Muscle of leg (tissue), 11 donors: ENCODE data around the gene TRMO. TPM values are rescaled to one million over a fixed set of nuclear protein-coding genes. Genes with fewer than 3 reads are reported as not detected.

Experiments used
- DNase-seq: peaks from one replicate; pipeline ENCODE4 v3.0.0; 2013
- H3K27ac ChIP-seq: one replicate; pipeline ENCODE4 v1.5.1; 2013; ENCODE audit warnings: mild to moderate bottlenecking, low read length, control low read depth
- H3K27me3 ChIP-seq: one replicate; pipeline ENCODE4 v1.6.1; 2013; ENCODE audit warnings: low read length; ENCODE audit not compliant: control insufficient read depth, insufficient read depth
- H3K36me3 ChIP-seq: one replicate; pipeline ENCODE4 v1.6.1; 2013; ENCODE audit warnings: low read length; ENCODE audit not compliant: control insufficient read depth, insufficient read depth
- H3K4me1 ChIP-seq: one replicate; pipeline ENCODE4 v1.6.1; 2013; ENCODE audit warnings: low read length; ENCODE audit not compliant: control insufficient read depth, insufficient read depth
- H3K4me3 ChIP-seq: one replicate; pipeline ENCODE4 v1.5.1; 2013; ENCODE audit warnings: low read length, control low read depth
- H3K9me3 ChIP-seq: replicated peaks from 2 replicates; pipeline ENCODE4 v1.6.1; 2013; ENCODE audit warnings: low read depth, low read length; ENCODE audit not compliant: control insufficient read depth
- WGBS: methylation state at CpG from one replicate; pipeline ENCODE4 v1.1.5; 2013; ENCODE audit warnings: missing lambda C conversion rate; ENCODE audit not compliant: insufficient coverage; 5-methylcytosine and 5-hydroxymethylcytosine counted together
- polyA plus RNA-seq, 8 donors: library from polyadenylated mRNA; unstranded; fragments of 120-200 nt; gene quantifications; one replicate each; pipeline versions ENCODE4 v1.2.1 to v1.2.3, GENCODE V29; 2013; ENCODE audit warnings: inconsistent platforms in 1 of 8, low replicate concordance in 1 of 8; ENCODE audit not compliant: insufficient read length in 8 of 8, insufficient read depth in 1 of 8
- total RNA-seq: library from RNA; stranded (reverse); fragments of 120-200 nt; gene quantifications from one replicate; pipeline ENCODE4 v1.2.4, GENCODE V29; 2013

TRMO gene
- total and polyA plus RNA-seq, 9 donors, result 8.4 to 12.7 (median 10.6) TPM

- no peak for DNase-seq
- H3K9me3 ChIP-seq, result no peaks in the 10 kb centered on the region
- H3K4me3 ChIP-seq, result no peak overlapping the region
- peaks cover 7% of the 10 kb centered on the region for H3K4me1 ChIP-seq
- WGBS, result no CpG with 5 or more reads among the region's 5 CpGs
- H3K36me3 ChIP-seq, result no peaks in the 10 kb centered on the region
- peaks cover 92% of the 10 kb centered on the region for H3K27me3 ChIP-seq
- no peak overlapping the region for H3K27ac ChIP-seq
Observed at GRCh38 chr9:97855899-97856298, 66.4 kb downstream of the TRMO start.

- H3K4me3 ChIP-seq, result no peak overlapping the region
- H3K27me3 ChIP-seq, result peaks cover 90% of the 10 kb centered on the region
- H3K27ac ChIP-seq, result no peak overlapping the region
- 6% methylated on average over 6 of the region's 8 CpGs for WGBS
- H3K36me3 ChIP-seq, result no peaks in the 10 kb centered on the region
- no peak for DNase-seq
- no peaks in the 10 kb centered on the region for H3K9me3 ChIP-seq
- peaks cover 7% of the 10 kb centered on the region for H3K4me1 ChIP-seq
Observed at GRCh38 chr9:97855486-97855875, 66.8 kb downstream of the TRMO start.

GRCh38 chr9:97854696-97855485, 67.4 kb downstream of the TRMO start:
- no peaks in the 10 kb centered on the region for H3K9me3 ChIP-seq
- WGBS, result 3% methylated on average over 71 of the region's 71 CpGs
- H3K27me3 ChIP-seq, result peaks cover 87% of the 10 kb centered on the region
- H3K27ac ChIP-seq, result no peak overlapping the region
- no peaks in the 10 kb centered on the region for H3K36me3 ChIP-seq
- no peak overlapping the region for H3K4me3 ChIP-seq
- H3K4me1 ChIP-seq, result peaks cover 7% of the 10 kb centered on the region
- DNase-seq, result no peak

Other genes with a start within 250 kb of the TRMO start
- gene XPA, start 225.2 kb downstream of the TRMO start, total RNA-seq, result 18.4 TPM
- 10 to 100 TPM; 18.2 to 22.9 (median 20.7) TPM for gene XPA, start 225.2 kb downstream of the TRMO start, polyA plus RNA-seq
- not detected for gene FOXE1, start 69.3 kb downstream of the TRMO start, total RNA-seq
- gene FOXE1, start 69.3 kb downstream of the TRMO start, polyA plus RNA-seq, result not detected
- gene HEMGN, start 15.7 kb upstream of the TRMO start, total RNA-seq, result 6.7 TPM
- 1 to 10 TPM; 2.3 to 9.4 (median 5.8) TPM for gene HEMGN, start 15.7 kb upstream of the TRMO start, polyA plus RNA-seq
- gene ANP32B, start 60.8 kb upstream of the TRMO start, total RNA-seq, result 18.6 TPM
- 100 to 1,000 TPM; 137 to 198 (median 161) TPM for gene ANP32B, start 60.8 kb upstream of the TRMO start, polyA plus RNA-seq
- 46.3 TPM for gene NANS, start 134.2 kb upstream of the TRMO start, total RNA-seq
- 10 to 100 TPM; 30.4 to 42.0 (median 35.1) TPM for gene NANS, start 134.2 kb upstream of the TRMO start, polyA plus RNA-seq
- 0.40 TPM for gene TRIM14, start 196.7 kb upstream of the TRMO start, total RNA-seq
- gene TRIM14, start 196.7 kb upstream of the TRMO start, polyA plus RNA-seq, result 1 to 10 TPM in 6 of 8 donors, under 1 TPM in 2; 0.82 to 3.4 (median 1.1) TPM